ENCODE measurements around the gene ADAP1.

DNA sequence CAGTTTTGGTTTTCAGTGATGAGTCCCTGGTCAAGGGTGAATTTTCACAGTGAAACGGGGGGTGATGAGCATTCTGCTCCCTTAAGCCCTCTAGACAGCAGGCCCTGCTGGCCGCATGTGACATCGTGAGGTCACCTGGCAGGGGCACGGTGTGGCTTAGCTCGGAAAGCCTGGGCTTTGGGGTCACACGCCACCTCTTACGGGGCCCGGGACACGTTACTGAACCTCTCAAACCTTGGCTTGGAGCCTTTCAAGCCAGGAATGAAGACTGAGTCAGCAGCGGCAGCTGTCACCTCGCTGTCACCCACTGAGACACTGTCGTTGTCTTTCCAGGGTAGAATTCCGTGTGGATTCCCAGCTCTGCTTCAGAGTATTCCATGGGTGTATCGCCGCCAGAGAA is 74.0 kb downstream of the ADAP1 start:
- TF ChIP-seq CTCF (IDR thresholded peaks at IDR 0.05) (no peak), POLR2A (IDR thresholded peaks at IDR 0.05) (no peak)
